ENCODE measurements around the gene FBXL22. TPM values are rescaled to one million over a fixed set of nuclear protein-coding genes. Genes with fewer than 3 reads are reported as not detected.

Gene FBXL22
- total and polyA plus RNA-seq, 2 of the 4 experiments (the other 2 are of a cell fraction), result 0.36 to 1.3 TPM

- no peak for DNase-seq
- H2AFZ ChIP-seq (replicated peaks; ENCODE audit: low read length, poor library complexity), result no peak overlapping the region
- H3K79me1 ChIP-seq (ENCODE audit: low read depth in 1 of 2, low read length in 2 of 2), result peaks cover 12 to 35% of the 10 kb centered on the region in 2 experiments; a peak in 3 of 4 replicates
- in situ Hi-C loops (cut with MboI; ENCODE audit: low sequenced_read_pairs) (no loop called here), intact Hi-C loops (cut with micrococcal nuclease) (no loop called here), dilution Hi-C loops (cut with HindIII; ENCODE audit: low sequenced_read_pairs, unreplicated experiment) (no loop called here)
- no peak overlapping the region for H3K18ac ChIP-seq (ENCODE audit: low read depth, low read length)
- H3K27ac ChIP-seq (ENCODE audit: insufficient read depth, low read length), result no peak overlapping the region
- H2BK120ac ChIP-seq (ENCODE audit: low read depth, low read length), result no peak overlapping the region
- no peak overlapping the region for H3K9ac ChIP-seq (ENCODE audit: low read depth, low read length)
- H2BK15ac ChIP-seq (ENCODE audit: low read depth, low read length), result no peak overlapping the region
- H3K9me1 ChIP-seq (ENCODE audit: insufficient read depth, low read length), result peaks cover 14% of the 10 kb centered on the region
- POLR2A ChIA-PET (ENCODE audit: unreplicated experiment), result no interaction called here
- no peak overlapping the region for H3K4me3 ChIP-seq (ENCODE audit: insufficient read depth, low read depth, low read length)
- ATAC-seq (ENCODE audit: low read depth), result no peak
- 93% methylated on average over 3 of the region's 7 CpGs; no CpG with 5 or more reads in 1 of the 2 experiments for WGBS, 2 experiments (ENCODE audit: extremely low coverage in 2 of 2, insufficient read length in 1 of 2)
- H2BK20ac ChIP-seq (ENCODE audit: low read depth, low read length), result no peak overlapping the region
- H3K4me1 ChIP-seq (ENCODE audit: control insufficient read depth, insufficient read depth, low read length), result peaks cover 2% of the 10 kb centered on the region; the same call in 1 of the 2 replicates
- TF ChIP-seq RAD21 (IDR thresholded peaks at IDR 0.05; ENCODE audit: low read length) (no peak), RFX5 (IDR thresholded peaks at IDR 0.05; ENCODE audit: low read depth, low read length) (no peak), SMC3 (IDR thresholded peaks at IDR 0.05; ENCODE audit: low read depth, low read length) (no peak), RCOR1 (IDR thresholded peaks at IDR 0.05; ENCODE audit: insufficient replicate concordance, low read length) (no peak), MAFK (IDR thresholded peaks at IDR 0.05; ENCODE audit: low read depth, low read length) (no peak), MXI1 (IDR thresholded peaks at IDR 0.05; ENCODE audit: borderline replicate concordance, low read depth, low read length) (no peak), USF2 (IDR thresholded peaks at IDR 0.05; ENCODE audit: low read depth, low read length) (no peak), ELK1 (IDR thresholded peaks at IDR 0.05; ENCODE audit: borderline replicate concordance, low read depth, low read length) (no peak), CTCF (conservative IDR thresholded peaks at IDR 0.05; ENCODE audit: low read depth, low read length) (no peak), BHLHE40 (IDR thresholded peaks at IDR 0.05; ENCODE audit: low read depth, low read length) (no peak), NFE2L2 (IDR thresholded peaks at IDR 0.05; ENCODE audit: low read depth, low read length) (no peak), FOS (IDR thresholded peaks at IDR 0.05; ENCODE audit: low read depth, low read length) (no peak), CHD1 (IDR thresholded peaks at IDR 0.05; ENCODE audit: low read depth, low read length) (no peak), MAZ (IDR thresholded peaks at IDR 0.05; ENCODE audit: borderline replicate concordance, low read depth, low read length) (no peak)
- no peaks in the 10 kb centered on the region for H3K9me3 ChIP-seq (ENCODE audit: control insufficient read depth, insufficient read depth, low read length)
- H3K23ac ChIP-seq (ENCODE audit: low read depth, low read length), result no peak overlapping the region
- H2BK5ac ChIP-seq (ENCODE audit: low read depth, low read length, poor library complexity, severe bottlenecking), result no peak overlapping the region
- no peak overlapping the region for H4K91ac ChIP-seq (ENCODE audit: insufficient read depth, low read depth, low read length)
- peaks cover 17% of the 10 kb centered on the region for H3K36me3 ChIP-seq (ENCODE audit: control insufficient read depth, insufficient read depth, low read length)
- no peak overlapping the region for H3K4me2 ChIP-seq (ENCODE audit: low read depth, low read length)
- BruUV-seq (replicated peaks), result no TSS peak
- no peak overlapping the region for H4K8ac ChIP-seq (ENCODE audit: low read depth in 2 of 2, low read length in 2 of 2)
- H4K20me1 ChIP-seq (ENCODE audit: insufficient read depth, low read length), result peaks cover 7% of the 10 kb centered on the region; the same call in 1 of the 2 replicates
- CTCF ChIA-PET, result no interaction called here
- H4K5ac ChIP-seq (ENCODE audit: low read depth, low read length), result no peak overlapping the region
- H3K14ac ChIP-seq (replicated peaks; ENCODE audit: low read depth, low read length), result no peak overlapping the region
- H2AK5ac ChIP-seq (ENCODE audit: low read depth, low read length), result no peak overlapping the region
- H3K56ac ChIP-seq (ENCODE audit: extremely low read depth, insufficient read depth, low read length), result no peak overlapping the region
- H3K4ac ChIP-seq (ENCODE audit: low read depth, low read length), result no peak overlapping the region
- no peak overlapping the region for H2AK9ac ChIP-seq (replicated peaks; ENCODE audit: low read depth, low read length, poor library complexity)
- no peaks in the 10 kb centered on the region for H3K27me3 ChIP-seq (ENCODE audit: control insufficient read depth, insufficient read depth, low read length)
Measured at GRCh38 chr15:63556736-63557135, 40.5 kb upstream of the FBXL22 start.

All from IMR-90 (cell line).